Measurements from ENCODE around the gene FAH. TPM values are rescaled to one million over a fixed set of nuclear protein-coding genes. Genes with fewer than 3 reads are reported as not detected.

Gene FAH
- polyA plus RNA-seq, 1 donor (not counting 4 experiments of a cell fraction or from before 2014, with no cell fraction given): 29.4 TPM

GRCh38 chr15:80211976-80212375 lies 59.2 kb downstream of the FAH start:
- Histone ChIP-seq H3K79me2 (ENCODE audit: control insufficient read depth, insufficient read depth, low read length) (no peaks in the 10 kb centered on the region), H3K36me3 (ENCODE audit: control insufficient read depth in 2 of 2, extremely low read depth in 1 of 2, insufficient read depth in 2 of 2, low read length in 2 of 2) (no peaks in the 10 kb centered on the region), H3K4me3 (ENCODE audit: control insufficient read depth in 2 of 3, extremely low read depth in 1 of 3, insufficient read depth in 2 of 3, low read depth in 1 of 3, low read length in 3 of 3) (no peak overlapping the region), H2AFZ (ENCODE audit: control insufficient read depth, low read length) (peak overlapping the region; percentile 31), H3K9me1 (ENCODE audit: control insufficient read depth, extremely low read depth, insufficient read depth, low read length) (no peaks in the 10 kb centered on the region), H4K20me1 (ENCODE audit: control insufficient read depth, extremely low read depth, insufficient read depth, low read length) (no peaks in the 10 kb centered on the region), H3K9ac (ENCODE audit: control insufficient read depth, extremely low read depth, insufficient read depth, low read length) (no peak overlapping the region), H3K4me2 (ENCODE audit: control insufficient read depth, extremely low read depth, insufficient read depth, low read depth, low read length) (peak overlapping the region; percentile 50), H3K27ac (ENCODE audit: control insufficient read depth, insufficient read depth, low read length) (no peak overlapping the region), H3K4me1 (ENCODE audit: control insufficient read depth, extremely low read depth, insufficient read depth, low read length) (peaks cover 12% of the 10 kb centered on the region), H3K9me3 (ENCODE audit: control insufficient read depth, low read depth, low read length) (no peaks in the 10 kb centered on the region), H3K27me3 (ENCODE audit: control insufficient read depth, extremely low read depth, insufficient read depth, low read length) (no peaks in the 10 kb centered on the region)
- TF ChIP-seq EZH2 (IDR thresholded peaks at IDR 0.05; ENCODE audit: low read length) (no peak), CTCF (optimal IDR thresholded peaks at IDR 0.05 in 1 of 3, IDR thresholded peaks at IDR 0.05 in 1 of 3, conservative IDR thresholded peaks at IDR 0.05 in 1 of 3; ENCODE audit: extremely low read depth in 1 of 3, insufficient read depth in 2 of 3, low read length in 3 of 3) (no peak)
- FAIRE-seq (peak; percentile 93), DNase-seq (ENCODE audit: low read depth, low spot score) (no peak)
- dilution Hi-C loops (cut with MboI; ENCODE audit: extremely low pct_ligation_motif_present, low sequenced_read_pairs): no loop called here

GRCh38 chr15:80214910-80215309 lies 62.1 kb downstream of the FAH start:
- Histone ChIP-seq H3K36me3 (ENCODE audit: control insufficient read depth in 2 of 2, extremely low read depth in 1 of 2, insufficient read depth in 2 of 2, low read length in 2 of 2) (no peaks in the 10 kb centered on the region), H3K4me3 (ENCODE audit: control insufficient read depth in 2 of 3, extremely low read depth in 1 of 3, insufficient read depth in 2 of 3, low read depth in 1 of 3, low read length in 3 of 3) (no peak overlapping the region), H3K4me2 (ENCODE audit: control insufficient read depth, extremely low read depth, insufficient read depth, low read depth, low read length) (no peak overlapping the region), H3K79me2 (ENCODE audit: control insufficient read depth, insufficient read depth, low read length) (no peaks in the 10 kb centered on the region), H3K9me1 (ENCODE audit: control insufficient read depth, extremely low read depth, insufficient read depth, low read length) (no peaks in the 10 kb centered on the region), H2AFZ (ENCODE audit: control insufficient read depth, low read length) (no peak overlapping the region), H3K4me1 (ENCODE audit: control insufficient read depth, extremely low read depth, insufficient read depth, low read length) (peaks cover 12% of the 10 kb centered on the region), H3K9me3 (ENCODE audit: control insufficient read depth, low read depth, low read length) (no peaks in the 10 kb centered on the region), H3K27me3 (ENCODE audit: control insufficient read depth, extremely low read depth, insufficient read depth, low read length) (no peaks in the 10 kb centered on the region), H3K9ac (ENCODE audit: control insufficient read depth, extremely low read depth, insufficient read depth, low read length) (no peak overlapping the region), H4K20me1 (ENCODE audit: control insufficient read depth, extremely low read depth, insufficient read depth, low read length) (no peaks in the 10 kb centered on the region), H3K27ac (ENCODE audit: control insufficient read depth, insufficient read depth, low read length) (no peak overlapping the region)
- dilution Hi-C loops (cut with MboI; ENCODE audit: extremely low pct_ligation_motif_present, low sequenced_read_pairs): no loop called here
- TF ChIP-seq EZH2 (IDR thresholded peaks at IDR 0.05; ENCODE audit: low read length): no peak
- TF ChIP-seq CTCF (optimal IDR thresholded peaks at IDR 0.05 in 1 of 3, IDR thresholded peaks at IDR 0.05 in 1 of 3, conservative IDR thresholded peaks at IDR 0.05 in 1 of 3; ENCODE audit: extremely low read depth in 1 of 3, insufficient read depth in 2 of 3, low read length in 3 of 3): no peak
- no peak for DNase-seq (ENCODE audit: low read depth, low spot score)
- peak; percentile 5 for FAIRE-seq

Data from keratinocyte (primary cell).